CD4-positive, alpha-beta T cell treated with Interferon alpha-2 for 1 hour (primary cell): Measurements from ENCODE around the gene BOLA1.
"Not testable (repeated sequence)": the region's sequence is repeated elsewhere in the genome, so short reads cannot be mapped to it uniquely, and the experiment has no call there.

Source experiments
- DNase-seq, 2 donors: peaks; one replicate each; pipeline ENCODE4 v3.0.0-alpha.2; 2020 to 2022

Gene BOLA1, protein sequence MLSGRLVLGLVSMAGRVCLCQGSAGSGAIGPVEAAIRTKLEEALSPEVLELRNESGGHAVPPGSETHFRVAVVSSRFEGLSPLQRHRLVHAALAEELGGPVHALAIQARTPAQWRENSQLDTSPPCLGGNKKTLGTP

DNA sequence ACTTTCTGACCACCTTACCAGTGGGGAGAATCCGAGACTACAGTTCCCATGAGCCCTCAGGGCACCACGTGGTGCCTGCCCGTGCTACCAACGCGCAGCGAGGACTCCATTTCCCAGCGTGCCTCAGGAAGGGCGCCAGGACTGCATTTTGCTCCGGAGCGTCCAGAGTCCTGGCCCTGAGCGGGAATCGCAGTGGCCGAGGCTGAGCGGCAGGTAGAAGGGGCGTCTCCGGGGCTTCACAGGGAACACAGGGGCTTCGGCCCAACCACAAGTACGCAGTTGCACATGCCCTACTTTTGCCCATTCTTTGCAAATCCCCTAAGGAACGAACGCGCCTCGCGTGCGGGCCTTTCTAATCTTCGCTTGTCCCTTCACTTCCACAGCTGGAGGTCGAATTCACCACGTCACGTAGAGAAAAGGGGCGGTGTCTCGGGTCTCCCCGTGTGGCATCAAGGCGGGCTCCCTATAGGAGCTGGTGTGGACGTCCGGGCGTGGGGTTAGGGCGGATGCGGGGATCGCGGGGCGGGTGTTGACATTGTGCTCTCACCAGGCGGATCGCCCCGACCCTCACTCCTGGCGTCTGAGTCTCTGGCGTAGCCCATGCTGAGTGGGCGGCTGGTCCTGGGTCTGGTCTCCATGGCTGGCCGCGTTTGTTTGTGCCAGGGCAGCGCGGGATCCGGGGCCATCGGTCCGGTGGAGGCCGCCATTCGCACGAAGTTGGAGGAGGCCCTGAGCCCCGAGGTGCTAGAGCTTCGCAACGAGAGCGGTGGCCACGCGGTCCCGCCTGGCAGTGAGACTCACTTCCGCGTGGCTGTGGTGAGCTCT is at the start of gene BOLA1:
TSS of gene BOLA1 (plus strand) at position 109 of the 825 bp plus-strand sequence. CDS start at position 601, 492 bp downstream.
- DNase-seq, result peak; percentile 80 to 85

GRCh38 chr1:149849947-149850360 is 49.4 kb upstream of the BOLA1 start:
- DNase-seq, result peak in 1 of 2 donors; percentile 34

- DNase-seq, result not testable (repeated sequence)
These were observed 48.5 kb upstream of the BOLA1 start for GRCh38 chr1:149850732-149851345.

DNA sequence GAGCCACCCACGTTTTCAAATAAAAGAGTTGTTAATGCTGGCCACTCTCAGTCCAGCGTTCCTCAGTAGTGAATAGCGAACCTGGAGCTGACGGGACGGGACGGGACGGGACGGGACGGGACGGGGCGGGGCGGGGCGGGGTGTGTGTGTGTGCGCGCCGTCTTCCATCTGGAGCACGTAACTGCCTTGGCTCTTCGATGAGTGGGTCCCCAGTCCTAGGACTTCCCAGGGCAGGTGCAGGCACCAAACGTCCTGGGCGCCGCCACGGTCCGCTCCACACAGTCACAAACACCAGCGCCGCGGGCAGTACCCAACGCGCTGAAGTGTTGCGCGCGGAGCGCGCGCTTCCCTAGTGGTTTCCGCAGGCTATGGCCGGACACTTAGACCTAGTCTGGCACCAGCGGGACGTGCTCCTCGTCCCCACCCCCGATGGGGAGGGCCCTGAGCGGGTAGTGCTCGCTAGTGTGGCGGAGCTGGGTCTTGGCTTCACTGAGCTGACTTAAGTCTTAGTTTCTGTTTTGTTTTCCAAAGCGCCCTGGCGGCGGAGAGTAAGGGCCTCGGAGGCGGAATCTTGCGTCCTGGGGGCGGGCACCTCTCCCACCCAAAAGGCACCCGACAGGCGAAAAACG is 47.7 kb upstream of the BOLA1 start:
- DNase-seq, result not testable (repeated sequence)

GRCh38 chr1:149852263-149852662 is 47.1 kb upstream of the BOLA1 start:
- not testable (repeated sequence) for DNase-seq

GRCh38 chr1:149860271-149860670 is 39.1 kb upstream of the BOLA1 start:
- not testable (repeated sequence) for DNase-seq

DNA sequence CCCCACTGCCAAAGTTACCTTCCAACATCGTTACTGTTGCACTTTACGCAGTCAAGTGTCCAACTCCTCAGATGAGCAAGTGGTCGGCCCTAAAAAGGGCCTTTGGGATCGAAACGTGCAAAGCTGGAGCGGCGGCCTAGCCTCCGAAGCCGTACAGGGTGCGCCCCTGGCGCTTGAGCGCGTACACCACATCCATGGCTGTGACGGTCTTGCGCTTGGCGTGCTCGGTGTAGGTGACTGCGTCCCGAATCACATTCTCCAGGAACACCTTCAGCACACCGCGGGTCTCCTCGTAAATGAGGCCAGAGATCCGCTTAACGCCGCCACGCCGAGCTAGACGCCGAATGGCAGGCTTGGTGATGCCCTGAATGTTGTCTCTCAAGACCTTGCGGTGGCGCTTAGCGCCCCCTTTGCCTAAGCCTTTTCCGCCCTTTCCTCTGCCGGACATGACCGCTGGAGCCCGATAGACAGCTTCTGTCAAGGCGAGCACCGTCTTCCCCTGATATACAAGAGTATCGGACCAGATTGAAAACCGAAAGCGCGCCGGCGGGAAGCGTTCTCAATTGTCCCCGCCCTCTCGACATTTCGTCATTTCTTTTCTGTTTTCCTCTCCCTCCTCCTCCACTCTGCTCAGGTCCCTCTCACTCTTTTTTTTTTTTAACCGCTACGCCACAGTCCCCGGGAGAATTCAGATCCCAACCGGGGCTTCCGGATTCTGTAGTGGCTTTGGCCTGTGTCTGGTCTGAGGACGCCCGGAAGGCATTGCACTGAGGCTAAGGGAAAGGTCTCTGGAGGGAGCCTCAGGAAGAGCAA is 38.5 kb upstream of the BOLA1 start:
- not testable (repeated sequence) for DNase-seq

DNA sequence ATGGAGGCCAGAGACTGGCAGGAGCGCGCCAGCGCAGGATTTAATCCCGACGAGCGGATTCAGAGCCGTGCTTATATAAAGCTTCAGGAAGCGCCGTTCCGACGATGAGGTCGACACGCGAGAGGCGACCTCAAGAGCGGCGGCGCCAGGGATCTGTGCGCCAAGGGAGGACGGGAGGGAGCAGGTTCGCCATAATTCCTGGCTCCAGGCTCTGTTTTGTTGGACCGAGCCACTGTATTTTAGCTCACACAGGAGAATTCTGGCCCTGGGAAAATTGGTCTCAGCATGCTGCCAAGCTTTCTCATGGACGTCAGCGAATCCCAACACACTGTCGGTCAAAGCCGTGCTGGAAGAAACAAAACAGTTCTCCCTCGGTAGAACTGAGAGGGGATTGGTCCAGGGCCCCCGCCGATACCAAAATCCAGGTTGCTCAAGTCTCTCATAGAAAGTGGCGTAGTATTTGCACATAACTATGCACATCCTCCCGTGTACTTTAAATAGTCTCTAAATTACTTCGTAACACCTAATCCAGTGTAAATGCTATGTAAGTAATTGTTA is 37.8 kb upstream of the BOLA1 start:
- not testable (repeated sequence) for DNase-seq

DNA sequence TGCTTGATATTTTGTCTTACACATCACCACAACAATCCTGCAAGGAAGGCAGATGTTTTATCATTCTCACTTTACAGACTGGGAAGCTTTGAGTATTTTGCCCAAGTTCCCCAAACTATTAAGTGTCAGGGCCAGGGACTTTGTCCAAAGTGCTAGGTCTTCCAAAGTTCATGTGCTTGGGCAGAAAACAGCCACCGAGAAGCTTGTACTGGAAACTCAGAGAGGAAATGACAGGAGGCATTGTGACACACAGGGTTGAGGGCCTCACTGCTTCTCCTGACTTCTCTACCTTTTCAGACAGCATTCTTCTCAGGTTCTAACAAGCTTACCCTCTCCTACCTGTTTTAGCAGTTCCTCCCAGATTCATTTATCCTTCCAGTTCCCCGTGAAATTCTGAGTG is 32.5 kb upstream of the BOLA1 start:
- DNase-seq, result not testable (repeated sequence)

- not testable (repeated sequence) for DNase-seq
These were observed 26.3 kb upstream of the BOLA1 start for GRCh38 chr1:149873060-149873459.

- DNase-seq, result no peak
These were observed 22.0 kb upstream of the BOLA1 start for GRCh38 chr1:149877211-149877946.

DNA sequence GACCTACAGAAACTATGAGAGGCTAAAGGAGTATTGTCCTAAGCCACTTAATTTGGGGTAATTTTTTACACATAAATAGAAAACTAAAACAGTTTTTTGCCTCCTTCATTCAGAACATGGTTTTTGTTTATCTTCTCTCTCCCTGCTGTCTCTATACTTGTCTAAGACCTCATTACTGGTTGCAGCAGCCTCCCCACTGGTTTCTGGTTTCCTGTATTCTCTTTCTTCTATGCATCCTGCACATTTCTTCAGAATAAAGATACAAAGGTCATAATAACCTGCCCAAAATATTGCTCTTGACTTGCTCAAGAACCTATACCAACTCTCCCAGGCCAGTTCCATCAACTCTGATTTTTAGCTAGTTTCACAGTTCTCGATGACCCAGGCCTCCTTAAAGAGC is 19.8 kb upstream of the BOLA1 start:
- peak; percentile 12 to 41 for DNase-seq

GRCh38 chr1:149881876-149882275 is 17.5 kb upstream of the BOLA1 start:
- no peak for DNase-seq

DNA sequence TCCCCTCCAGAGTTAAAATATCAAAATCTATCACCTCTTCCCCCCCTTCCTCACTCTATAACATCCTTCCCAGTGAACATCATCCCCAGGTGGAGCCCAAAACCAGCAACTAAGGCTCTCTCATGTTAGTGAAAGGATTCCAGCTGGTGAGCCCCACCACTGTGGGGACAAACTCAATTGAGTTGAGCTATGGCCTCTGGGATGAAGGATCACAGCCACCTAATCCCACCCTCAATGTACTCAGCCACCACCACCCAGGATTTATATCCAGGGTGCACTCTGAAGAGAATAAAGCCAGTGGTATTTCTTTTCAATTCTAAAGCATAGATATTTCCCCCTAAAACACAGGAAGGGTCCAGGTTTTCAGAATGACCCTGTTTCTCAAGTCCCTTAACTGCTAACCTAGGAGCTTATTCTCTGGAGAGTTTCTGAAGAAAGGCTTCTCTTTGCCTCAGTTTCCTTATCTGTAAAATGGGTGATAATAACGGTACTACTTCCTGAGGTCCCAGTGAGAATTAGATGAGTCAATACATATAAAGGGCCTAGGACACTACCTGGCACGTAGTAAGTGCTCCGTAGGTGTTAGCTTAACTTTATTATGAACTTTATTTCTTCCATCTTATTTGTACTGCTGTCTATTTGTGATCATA is 15.6 kb upstream of the BOLA1 start:
- DNase-seq, result no peak

DNA sequence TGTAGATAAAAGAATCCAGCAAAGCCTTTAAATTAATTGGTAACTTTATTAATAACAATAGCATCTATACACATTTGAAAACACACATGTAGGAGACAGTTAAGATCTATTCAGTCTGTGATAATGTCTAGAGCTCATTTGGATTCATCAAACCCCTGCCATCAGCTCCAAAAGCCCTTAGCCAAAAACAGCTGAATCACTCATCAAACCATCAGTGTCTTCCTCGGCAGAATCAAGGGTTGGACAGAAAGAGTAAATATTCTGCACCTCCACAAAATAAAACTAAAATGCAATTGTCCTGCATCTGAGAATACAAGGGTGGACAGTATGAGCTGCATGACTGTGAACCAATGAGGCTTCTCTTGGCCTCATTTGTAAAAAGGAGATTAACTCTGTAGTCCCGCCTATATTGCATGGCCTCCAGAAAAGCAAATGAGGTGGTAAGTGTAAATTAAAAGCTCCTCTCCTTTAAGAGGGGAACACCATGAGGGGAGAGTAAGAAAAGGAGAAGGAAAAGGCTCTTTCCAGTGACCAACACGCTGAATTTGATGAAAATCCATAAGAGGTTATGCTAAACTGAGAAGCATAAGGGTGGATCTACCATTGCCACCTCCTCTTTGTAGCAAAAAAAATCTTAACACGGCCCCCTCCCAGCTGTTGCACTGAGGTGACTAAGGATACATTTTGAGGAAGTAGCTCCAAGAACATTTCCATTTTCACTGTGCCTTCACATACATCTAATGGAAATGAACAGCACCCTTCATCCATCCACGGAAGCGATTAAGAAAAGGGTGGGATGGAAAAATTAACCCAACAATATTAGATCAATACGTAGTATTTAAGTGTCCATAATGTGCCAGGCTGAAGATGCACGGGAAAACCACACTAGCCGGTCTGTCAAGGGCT is 14.7 kb upstream of the BOLA1 start:
- DNase-seq, result peak; percentile 25 to 31

GRCh38 chr1:149885339-149886120 is 13.8 kb upstream of the BOLA1 start:
- DNase-seq, result peak; percentile 68 to 71

GRCh38 chr1:149886121-149886395 is 13.3 kb upstream of the BOLA1 start:
- DNase-seq, result not testable (repeated sequence)

GRCh38 chr1:149886396-149887195 is 12.8 kb upstream of the BOLA1 start:
- peak; percentile 97 to 98 for DNase-seq

- DNase-seq, result not testable (repeated sequence)
These were observed 12.2 kb upstream of the BOLA1 start for GRCh38 chr1:149887196-149887455.
